SU-DHL-6 (cell line): ENCODE measurements around the gene MALRD1.

Source experiments
- H2AFZ ChIP-seq: fragments of 200-600 bp; sonication (generic); 2 replicates; pipeline ENCODE4 v1.6.1; 2014; ENCODE audit warnings: low read depth, mild to moderate bottlenecking, moderate library complexity, mixed read lengths, antibody characterized with exemption, low read length; ENCODE audit not compliant: severe bottlenecking
- H3F3A ChIP-seq: fragments of 200-600 bp; shearing (Covaris generic); 2 replicates; pipeline ENCODE4 v1.6.0; 2016; ENCODE audit warnings: antibody characterized with exemption, mild to moderate bottlenecking; ENCODE audit not compliant: insufficient read depth
- H3K27ac ChIP-seq: fragments of 200-600 bp; sonication (generic); 2 replicates; pipeline ENCODE4 v1.5.1; 2016; ENCODE audit warnings: low read depth, mild to moderate bottlenecking, low read length, moderate library complexity, mixed read lengths
- H3K27me3 ChIP-seq: fragments of 200-600 bp; sonication (generic), shearing (Covaris generic); 2 replicates; pipeline ENCODE4 v1.6.0; 2014; ENCODE audit warnings: mild to moderate bottlenecking, low read length
- H3K36me3 ChIP-seq: fragments of 200-600 bp; sonication (generic); 2 replicates; pipeline ENCODE4 v1.6.1; 2014; ENCODE audit warnings: mild to moderate bottlenecking, low read length, mixed read lengths
- H3K4me2 ChIP-seq: fragments of 300-600, 200-600 bp; shearing (Covaris generic), sonication (generic); 2 replicates; pipeline ENCODE4 v1.6.0; 2014; ENCODE audit warnings: low read length, low read depth, mild to moderate bottlenecking; ENCODE audit not compliant: poor library complexity, severe bottlenecking
- H3K4me3 ChIP-seq: fragments of 200-600 bp; sonication (generic); 2 replicates; pipeline ENCODE4 v1.5.1; 2014; ENCODE audit warnings: antibody characterized with exemption, low read length, mild to moderate bottlenecking, mixed read lengths; ENCODE audit not compliant: insufficient read depth, poor library complexity, severe bottlenecking
- H3K79me2 ChIP-seq: fragments of 200-600 bp; sonication (generic); 2 replicates; pipeline ENCODE4 v1.6.1; 2014; ENCODE audit warnings: mild to moderate bottlenecking, low read length, moderate library complexity; ENCODE audit not compliant: insufficient read depth
- H3K9ac ChIP-seq: fragments of 200-600 bp; sonication (generic); 2 replicates; pipeline ENCODE4 v1.7.0; 2014; ENCODE audit warnings: mild to moderate bottlenecking, low read length
- H3K9me2 ChIP-seq: fragments of 200-600 bp; sonication (generic); replicated peaks from 2 replicates; pipeline ENCODE4 v1.6.1; 2014; ENCODE audit warnings: low read length; ENCODE audit not compliant: insufficient read depth
- H3K9me3 ChIP-seq: fragments of 200-600 bp; sonication (generic); 2 replicates; pipeline ENCODE4 v1.6.1; 2014; ENCODE audit warnings: low read length, mixed read lengths; ENCODE audit not compliant: insufficient read depth
- H4K20me1 ChIP-seq: fragments of 200-600 bp; sonication (generic); 2 replicates; pipeline ENCODE4 v1.6.1; 2014; ENCODE audit warnings: low read depth, mild to moderate bottlenecking, antibody characterized with exemption, low read length, moderate library complexity, mixed read lengths
- EZH2phosphoT487 ChIP-seq: fragments of 200-600 bp; sonication (generic), shearing (Covaris generic); conservative IDR thresholded peaks from 2 replicates; pipeline ENCODE4 v1.6.1; 2018; ENCODE audit warnings: mild to moderate bottlenecking, antibody characterized with exemption, low read length, moderate library complexity, mixed read lengths
- TF ChIP-seq, protein P1 (sequence below): fragments of 200-600 bp; sonication (generic); IDR thresholded peaks from one replicate; pipeline ENCODE4 v1.5.1; 2017; ENCODE audit warnings: antibody characterized with exemption, mild to moderate bottlenecking, low read length, moderate library complexity; ENCODE audit not compliant: insufficient read depth, poor library complexity, severe bottlenecking

MALRD1 gene

DNA sequence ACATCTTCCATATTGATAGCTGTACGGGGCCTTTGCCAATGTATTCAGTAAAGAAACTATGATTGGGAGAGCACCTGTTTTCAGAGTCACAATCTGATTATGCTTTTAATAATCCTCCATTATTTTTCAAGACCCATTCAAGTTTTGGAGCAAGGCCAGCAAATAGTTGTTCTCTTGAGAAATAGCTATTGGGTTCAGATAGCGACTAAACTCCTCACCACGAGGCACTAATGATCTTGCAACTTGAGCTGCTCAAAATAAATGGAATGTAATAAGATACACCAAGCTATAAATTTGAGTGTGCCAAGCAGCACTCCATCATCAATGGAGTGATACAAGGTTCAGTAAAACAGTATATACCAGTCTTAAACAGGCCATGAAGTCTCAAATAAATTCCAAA lies 7.4 kb upstream of the MALRD1 start:
- Histone ChIP-seq H4K20me1 (no peaks in the 10 kb centered on the region), H3K27me3 (no peaks in the 10 kb centered on the region), H3K27ac (no peak overlapping the region), H3K9me2 (no peaks in the 10 kb centered on the region), H2AFZ (no peak overlapping the region), H3K9me3 (no peaks in the 10 kb centered on the region), H3K4me3 (no peak overlapping the region), H3K4me2 (no peak overlapping the region), H3K9ac (no peak overlapping the region), H3K36me3 (no peaks in the 10 kb centered on the region), H3F3A (no peaks in the 10 kb centered on the region), H3K79me2 (no peaks in the 10 kb centered on the region)
- TF ChIP-seq EZH2phosphoT487, result no peak
- TF ChIP-seq, protein P1, sequence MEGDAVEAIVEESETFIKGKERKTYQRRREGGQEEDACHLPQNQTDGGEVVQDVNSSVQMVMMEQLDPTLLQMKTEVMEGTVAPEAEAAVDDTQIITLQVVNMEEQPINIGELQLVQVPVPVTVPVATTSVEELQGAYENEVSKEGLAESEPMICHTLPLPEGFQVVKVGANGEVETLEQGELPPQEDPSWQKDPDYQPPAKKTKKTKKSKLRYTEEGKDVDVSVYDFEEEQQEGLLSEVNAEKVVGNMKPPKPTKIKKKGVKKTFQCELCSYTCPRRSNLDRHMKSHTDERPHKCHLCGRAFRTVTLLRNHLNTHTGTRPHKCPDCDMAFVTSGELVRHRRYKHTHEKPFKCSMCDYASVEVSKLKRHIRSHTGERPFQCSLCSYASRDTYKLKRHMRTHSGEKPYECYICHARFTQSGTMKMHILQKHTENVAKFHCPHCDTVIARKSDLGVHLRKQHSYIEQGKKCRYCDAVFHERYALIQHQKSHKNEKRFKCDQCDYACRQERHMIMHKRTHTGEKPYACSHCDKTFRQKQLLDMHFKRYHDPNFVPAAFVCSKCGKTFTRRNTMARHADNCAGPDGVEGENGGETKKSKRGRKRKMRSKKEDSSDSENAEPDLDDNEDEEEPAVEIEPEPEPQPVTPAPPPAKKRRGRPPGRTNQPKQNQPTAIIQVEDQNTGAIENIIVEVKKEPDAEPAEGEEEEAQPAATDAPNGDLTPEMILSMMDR, result no peak

DNA sequence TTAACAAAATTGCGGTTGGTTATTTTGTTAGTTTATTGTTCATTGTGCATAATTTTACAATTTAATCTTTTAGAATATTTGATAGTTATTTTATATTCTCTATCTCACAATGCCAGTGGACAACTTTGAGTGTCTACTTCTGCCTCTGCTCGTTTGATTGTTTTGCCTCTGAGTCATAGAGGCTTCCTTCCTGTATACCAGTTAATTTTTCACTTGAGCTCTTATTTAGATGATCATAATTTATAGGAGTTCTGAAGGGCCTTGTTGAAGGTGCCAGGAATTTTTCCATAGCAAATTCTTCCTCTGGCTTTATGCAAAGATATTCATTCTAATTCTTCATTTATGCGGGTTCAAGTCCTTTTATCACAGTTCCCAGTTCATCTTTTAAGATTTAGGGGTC lies 5.2 kb upstream of the MALRD1 start:
- TF ChIP-seq, protein P1, result no peak
- TF ChIP-seq EZH2phosphoT487, result no peak
- Histone ChIP-seq H3K27ac (no peak overlapping the region), H3K9ac (no peak overlapping the region), H3K79me2 (no peaks in the 10 kb centered on the region), H2AFZ (no peak overlapping the region), H3F3A (no peaks in the 10 kb centered on the region), H3K9me3 (no peaks in the 10 kb centered on the region), H3K4me2 (no peak overlapping the region), H4K20me1 (no peaks in the 10 kb centered on the region), H3K36me3 (no peaks in the 10 kb centered on the region), H3K4me3 (no peak overlapping the region), H3K27me3 (no peaks in the 10 kb centered on the region), H3K9me2 (no peaks in the 10 kb centered on the region)

DNA sequence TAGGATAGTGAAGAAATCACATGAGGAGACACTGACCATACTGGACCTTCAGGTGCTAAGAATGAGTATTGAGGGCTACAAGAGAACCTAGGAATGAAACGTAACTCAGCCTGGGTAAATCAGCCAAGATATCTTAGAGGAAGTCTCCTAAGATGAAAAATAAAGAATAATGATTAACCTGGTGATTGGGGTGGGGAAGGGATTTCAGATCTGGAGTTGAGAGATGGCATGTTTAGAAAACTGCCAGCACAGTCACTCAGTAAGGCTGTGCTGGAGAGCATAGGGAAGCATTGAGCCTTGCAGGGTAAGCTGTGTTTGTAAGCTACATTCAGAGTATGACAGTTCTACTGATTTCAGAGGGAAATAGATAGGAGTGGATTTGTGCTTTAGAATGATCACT lies 1.9 kb upstream of the MALRD1 start:
- H3K79me2 ChIP-seq, result no peaks in the 10 kb centered on the region
- no peaks in the 10 kb centered on the region for H3K36me3 ChIP-seq
- no peaks in the 10 kb centered on the region for H4K20me1 ChIP-seq
- no peaks in the 10 kb centered on the region for H3K27me3 ChIP-seq
- no peak overlapping the region for H3K4me3 ChIP-seq
- H3K9me3 ChIP-seq, result no peaks in the 10 kb centered on the region
- no peaks in the 10 kb centered on the region for H3F3A ChIP-seq
- no peak overlapping the region for H2AFZ ChIP-seq
- TF ChIP-seq, protein P1, result no peak
- TF ChIP-seq EZH2phosphoT487, result no peak
- no peak overlapping the region for H3K9ac ChIP-seq
- H3K9me2 ChIP-seq, result no peaks in the 10 kb centered on the region
- no peak overlapping the region for H3K4me2 ChIP-seq
- H3K27ac ChIP-seq, result no peak overlapping the region
